HS-5 (cell line): ENCODE measurements around the gene WWOX.

ENCODE experiments used
- DNase-seq: peaks from one replicate; pipeline ENCODE4 v3.0.0-alpha.2; 2012; ENCODE audit warnings: low read depth

The WWOX gene

GRCh38 chr16:78196502-78196901 lies 97.0 kb downstream of the WWOX start:
- DNase-seq, result no peak

DNA sequence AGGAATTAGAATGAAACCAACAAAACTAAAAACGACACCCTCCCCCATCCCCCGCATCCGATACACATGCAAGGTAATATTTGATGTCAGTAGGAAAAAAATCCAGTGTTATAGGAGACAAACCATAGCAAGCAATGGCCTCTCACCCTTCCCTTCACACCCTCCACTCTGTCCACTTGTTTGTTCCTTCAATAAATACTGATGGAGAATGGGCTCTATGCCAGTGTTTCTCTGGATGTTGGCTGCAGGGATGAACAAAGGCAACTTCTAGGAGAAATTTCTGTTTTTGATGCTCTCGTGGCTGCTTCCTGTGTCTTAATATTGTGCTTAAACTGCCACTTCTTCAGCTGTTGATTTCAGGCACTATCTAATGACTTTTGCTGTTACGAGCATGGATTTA lies 98.8 kb downstream of the WWOX start:
- no peak for DNase-seq

GRCh38 chr16:78199325-78200022 lies 100.0 kb downstream of the WWOX start:
- no peak for DNase-seq

- DNase-seq, result no peak
Observed at GRCh38 chr16:78200023-78200389, 100.6 kb downstream of the WWOX start.

GRCh38 chr16:78200623-78201096 lies 101.2 kb downstream of the WWOX start:
- DNase-seq, result no peak

- no peak for DNase-seq
Observed at GRCh38 chr16:78205506-78205905, 106.1 kb downstream of the WWOX start.

DNA sequence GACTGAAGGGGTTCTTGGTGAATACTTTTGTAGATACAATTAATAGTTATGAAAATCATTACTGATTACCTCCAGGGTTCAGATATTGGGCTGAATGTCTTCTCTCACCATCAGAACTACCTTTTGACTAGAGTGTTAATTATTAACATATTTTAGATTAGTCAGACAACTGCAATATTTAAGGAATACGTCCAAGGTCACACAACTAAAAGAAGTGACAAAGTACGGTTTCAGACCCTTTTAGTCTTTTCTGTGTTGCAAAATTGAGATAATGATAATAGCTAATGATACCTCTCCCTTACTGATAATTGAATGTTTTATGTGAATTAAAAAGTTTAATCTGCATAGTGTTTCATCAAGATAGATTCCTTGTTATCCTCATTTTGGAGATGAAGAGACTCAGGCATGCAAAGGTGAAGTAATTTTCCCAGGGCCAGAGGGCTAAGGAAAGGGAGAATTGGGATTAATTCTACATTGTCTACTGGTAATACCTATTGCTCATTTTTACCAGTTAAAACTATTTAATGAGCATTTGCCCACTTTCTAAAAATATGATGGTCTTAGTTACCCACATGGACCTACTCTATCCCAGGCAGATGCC lies 107.3 kb downstream of the WWOX start:
- no peak for DNase-seq

GRCh38 chr16:78209951-78210661 lies 110.7 kb downstream of the WWOX start:
- DNase-seq, result no peak

GRCh38 chr16:78211020-78211599 lies 111.7 kb downstream of the WWOX start:
- DNase-seq, result no peak

GRCh38 chr16:78211946-78212345 lies 112.5 kb downstream of the WWOX start:
- no peak for DNase-seq

- DNase-seq, result no peak
Observed at GRCh38 chr16:78212674-78213073, 113.2 kb downstream of the WWOX start.

GRCh38 chr16:78213751-78214150 lies 114.3 kb downstream of the WWOX start:
- no peak for DNase-seq

DNA sequence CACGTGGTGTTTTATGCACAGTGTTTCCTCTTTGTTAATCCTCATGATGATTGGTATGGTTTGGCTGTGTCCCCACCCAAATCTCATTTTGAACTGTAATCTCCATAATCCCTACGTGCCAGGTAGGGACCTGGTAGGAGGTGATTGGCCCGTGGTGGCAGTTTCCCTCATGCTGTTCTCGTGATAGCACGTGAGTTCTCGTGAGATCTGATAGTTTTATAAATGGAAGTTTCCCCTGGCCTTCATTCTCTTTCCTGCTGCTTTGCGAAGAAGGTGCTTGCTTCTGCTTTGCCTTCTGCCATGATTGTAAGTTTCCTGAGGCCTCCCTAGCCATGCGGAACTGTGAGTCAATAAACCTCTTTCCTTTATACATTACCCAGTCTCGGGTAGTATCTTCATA lies 115.8 kb downstream of the WWOX start:
- DNase-seq, result no peak

GRCh38 chr16:78216166-78216745 lies 116.8 kb downstream of the WWOX start:
- no peak for DNase-seq

GRCh38 chr16:78217276-78217675 lies 117.8 kb downstream of the WWOX start:
- DNase-seq, result no peak

- no peak for DNase-seq
Observed at GRCh38 chr16:78218279-78218678, 118.8 kb downstream of the WWOX start.

DNA sequence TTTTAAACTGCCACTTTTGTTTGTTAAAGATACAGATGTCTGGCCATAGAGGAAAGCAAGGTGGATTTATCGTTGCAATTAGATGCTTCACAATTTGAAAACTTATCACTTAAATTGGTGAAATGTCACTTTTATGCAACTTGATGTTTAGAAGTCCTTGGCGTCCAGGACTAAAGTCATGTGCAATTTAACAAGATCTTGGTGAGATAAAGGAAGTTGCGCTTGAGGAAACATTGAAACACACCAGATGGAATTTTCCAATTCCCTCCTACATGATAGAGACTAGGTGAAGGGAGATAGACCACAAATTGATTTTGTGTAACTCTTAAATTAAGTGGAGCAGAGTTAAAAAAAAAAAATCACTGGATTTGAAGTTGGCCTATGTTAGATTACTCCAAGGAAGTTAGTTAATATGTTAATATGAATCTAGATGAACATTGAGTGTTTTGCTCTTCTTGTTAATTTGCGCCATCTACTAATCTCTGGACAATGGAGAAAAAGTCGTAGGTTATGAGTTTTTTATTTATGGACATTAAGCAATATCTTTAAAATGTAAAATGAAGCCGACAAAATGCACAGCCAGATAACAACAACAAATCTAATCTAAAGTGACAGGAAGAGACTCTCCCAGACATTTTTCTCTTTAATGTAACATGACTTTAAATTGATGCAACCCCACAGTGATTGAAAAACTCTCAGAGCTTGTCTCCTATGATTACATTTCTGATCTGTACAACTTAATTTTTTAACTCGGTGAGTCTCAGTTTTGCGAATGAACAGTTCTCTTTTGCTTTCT lies 119.6 kb downstream of the WWOX start:
- DNase-seq, result no peak

GRCh38 chr16:78220571-78220970 lies 121.1 kb downstream of the WWOX start:
- no peak for DNase-seq

DNA sequence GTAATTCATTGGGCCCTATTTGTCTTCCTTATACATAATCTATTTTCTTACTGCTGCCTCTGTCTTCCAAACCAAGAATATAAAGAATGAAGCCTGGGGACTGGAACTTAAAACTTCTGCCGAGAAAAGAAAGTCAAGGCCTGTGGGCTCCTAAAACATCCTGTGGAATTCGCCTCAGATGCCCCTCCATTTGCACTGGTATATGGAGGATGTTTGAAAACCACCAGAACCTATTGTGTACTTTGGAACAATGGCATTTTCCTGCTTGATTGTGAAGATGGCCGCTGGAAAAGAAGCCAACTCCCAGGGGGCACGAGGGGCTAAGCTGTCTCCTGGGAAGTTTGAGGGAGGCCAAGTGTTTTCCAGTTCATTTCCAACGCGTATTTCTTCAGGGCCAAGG lies 122.4 kb downstream of the WWOX start:
- DNase-seq, result no peak

DNA sequence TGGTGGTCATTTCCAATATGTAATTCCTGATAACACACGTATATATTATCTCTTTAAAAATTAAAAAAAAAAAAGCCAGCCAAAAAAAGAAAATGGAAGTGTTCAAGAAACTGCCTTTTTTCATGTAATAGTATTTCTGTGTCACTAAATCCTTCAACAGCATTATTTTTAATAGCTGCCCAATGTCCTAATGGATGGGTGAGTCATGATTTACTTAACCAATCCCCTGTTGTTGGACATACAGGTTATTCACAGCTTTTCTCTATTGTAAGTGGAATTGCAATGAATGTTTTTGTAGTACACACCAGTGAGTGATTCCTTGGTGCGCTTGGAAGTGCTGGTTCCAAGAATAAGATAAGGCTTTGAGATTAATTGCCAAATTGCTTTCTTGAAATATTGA lies 124.9 kb downstream of the WWOX start:
- no peak for DNase-seq

DNA sequence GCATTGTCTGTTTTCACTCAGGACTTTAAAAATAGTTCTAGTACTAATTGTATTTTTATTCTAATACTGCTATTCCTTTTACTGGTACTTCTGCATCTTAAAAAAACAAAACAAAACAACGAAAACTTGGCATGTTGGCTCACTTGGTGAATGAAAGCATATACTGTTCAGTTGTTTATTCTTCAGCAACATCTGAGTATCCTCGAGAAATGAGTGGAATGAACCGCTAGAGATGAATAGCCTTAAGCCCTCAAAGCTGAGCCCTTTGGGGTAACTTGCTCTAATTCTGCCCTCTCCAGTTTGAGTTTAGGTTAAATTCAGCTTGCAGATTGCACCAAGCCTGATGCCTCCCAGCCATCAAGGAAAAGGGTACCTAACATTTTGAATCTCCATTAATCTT lies 126.5 kb downstream of the WWOX start:
- DNase-seq, result no peak

- DNase-seq, result no peak
Observed at GRCh38 chr16:78227855-78228254, 128.4 kb downstream of the WWOX start.
